Measurements from ENCODE around the gene AJAP1.

AJAP1 gene

GRCh38 chr1:4837031-4837600 is 182.7 kb downstream of the AJAP1 start:
- no peak for DNase-seq (ENCODE audit: low spot score)

DNA sequence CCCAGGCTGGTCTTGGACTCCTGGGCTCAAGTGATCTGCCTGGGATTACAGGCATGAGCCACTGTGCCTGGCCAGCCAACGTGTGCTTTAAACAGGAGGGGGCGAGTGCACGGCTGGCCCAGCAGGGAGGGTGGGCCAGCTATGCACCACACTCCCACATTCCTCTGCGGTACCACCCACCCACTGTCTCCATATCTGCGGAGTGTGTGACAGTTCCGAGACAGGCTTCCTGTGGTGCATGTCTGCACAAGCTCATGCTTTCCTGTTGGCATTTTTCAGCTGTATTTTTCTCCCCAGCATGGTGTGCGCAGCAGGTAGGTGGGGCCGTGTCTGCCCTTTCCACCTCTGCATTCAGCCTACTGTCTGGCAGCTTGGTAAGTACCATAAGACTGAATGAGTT is 183.3 kb downstream of the AJAP1 start:
- DNase-seq (ENCODE audit: low spot score) = no peak

GRCh38 chr1:4838231-4838630 is 183.8 kb downstream of the AJAP1 start:
- no peak for DNase-seq (ENCODE audit: low spot score)
